Measurements from ENCODE around the gene MTA3. TPM values are rescaled to one million over a fixed set of nuclear protein-coding genes. Genes with fewer than 3 reads are reported as not detected.

The MTA3 gene
- total RNA-seq, 1 donor = 34.1 TPM

GRCh38 chr2:42765686-42766085 is 197.3 kb downstream of the MTA3 start:
- H3K4me3 ChIP-seq (ENCODE audit: low read depth, low read length) = no peak overlapping the region
- no peak for TF ChIP-seq CTCF (IDR thresholded peaks at IDR 0.05; ENCODE audit: insufficient read depth, low read length)
- DNase-seq (ENCODE audit: low read depth) = no peak

GRCh38 chr2:42767080-42767898 is 198.9 kb downstream of the MTA3 start:
- no peak overlapping the region for H3K4me3 ChIP-seq (ENCODE audit: low read depth, low read length)
- no peak for TF ChIP-seq CTCF (IDR thresholded peaks at IDR 0.05; ENCODE audit: insufficient read depth, low read length)
- no peak for DNase-seq (ENCODE audit: low read depth)

GRCh38 chr2:42767899-42768705 is 199.7 kb downstream of the MTA3 start:
- TF ChIP-seq CTCF (IDR thresholded peaks at IDR 0.05; ENCODE audit: insufficient read depth, low read length) = no peak
- no peak for DNase-seq (ENCODE audit: low read depth)
- no peak overlapping the region for H3K4me3 ChIP-seq (ENCODE audit: low read depth, low read length)

- no peak overlapping the region for H3K4me3 ChIP-seq (ENCODE audit: low read depth, low read length)
- TF ChIP-seq CTCF (IDR thresholded peaks at IDR 0.05; ENCODE audit: insufficient read depth, low read length) = no peak
- DNase-seq (ENCODE audit: low read depth) = no peak
Measured at GRCh38 chr2:42768706-42769256, 200.3 kb downstream of the MTA3 start.

- no peak for TF ChIP-seq CTCF (IDR thresholded peaks at IDR 0.05; ENCODE audit: insufficient read depth, low read length)
- no peak overlapping the region for H3K4me3 ChIP-seq (ENCODE audit: low read depth, low read length)
- DNase-seq (ENCODE audit: low read depth) = no peak
Measured at GRCh38 chr2:42769583-42770287, 201.3 kb downstream of the MTA3 start.
